ENCODE results near the gene ASCL5.

The ASCL5 gene

DNA sequence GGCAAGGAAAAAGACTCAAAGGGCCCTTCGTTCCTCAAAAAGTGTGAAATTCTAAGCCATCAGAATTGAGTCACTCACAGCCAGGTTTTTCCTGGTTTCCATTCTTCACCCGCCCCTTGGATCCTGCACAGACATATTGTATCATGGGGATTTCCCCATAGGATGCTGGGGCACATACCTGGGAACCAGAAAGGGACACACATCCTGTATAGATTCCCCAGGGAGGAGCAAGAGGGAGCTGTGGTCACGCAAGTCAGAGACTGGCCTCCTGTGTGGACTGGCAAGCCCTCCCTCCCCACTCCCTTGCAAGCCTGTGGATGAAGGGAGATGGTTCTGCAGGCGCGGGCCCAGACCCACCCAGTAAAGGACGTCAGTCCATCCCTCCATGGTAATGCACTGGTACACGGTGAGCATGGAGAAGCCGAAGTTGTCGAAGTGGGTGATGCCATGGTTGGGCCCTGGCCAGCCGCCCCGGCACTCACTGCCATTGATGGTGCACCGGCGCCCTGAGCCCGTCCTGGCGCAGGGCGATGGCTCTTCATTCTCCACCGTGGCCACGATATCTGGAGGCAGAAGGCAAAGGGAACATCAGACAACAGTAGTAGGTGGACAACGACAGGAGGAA lies 38.0 kb downstream of the ASCL5 start:
- in situ Hi-C loops (cut with MboI; ENCODE audit: low sequenced_read_pairs), result no loop called here

DNA sequence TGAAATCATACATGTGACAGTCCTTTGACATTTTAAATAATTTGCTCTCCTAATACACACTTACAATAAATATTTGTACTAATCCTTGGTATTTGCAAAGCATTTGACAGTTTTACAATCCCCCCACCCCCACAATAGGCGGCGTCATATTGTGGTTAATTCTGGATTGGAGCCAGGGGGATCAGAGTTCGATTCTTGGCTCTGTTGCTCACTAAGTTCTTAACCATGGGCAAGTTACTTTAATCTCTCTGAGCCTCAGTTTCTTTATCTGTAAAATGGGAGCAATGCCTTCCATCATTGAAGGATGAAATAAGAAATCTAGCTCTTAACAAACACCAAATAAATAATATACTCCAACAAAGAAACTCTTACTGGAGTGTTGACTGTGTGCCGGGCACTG lies 38.6 kb downstream of the ASCL5 start:
- in situ Hi-C loops (cut with MboI; ENCODE audit: low sequenced_read_pairs), result no loop called here

DNA sequence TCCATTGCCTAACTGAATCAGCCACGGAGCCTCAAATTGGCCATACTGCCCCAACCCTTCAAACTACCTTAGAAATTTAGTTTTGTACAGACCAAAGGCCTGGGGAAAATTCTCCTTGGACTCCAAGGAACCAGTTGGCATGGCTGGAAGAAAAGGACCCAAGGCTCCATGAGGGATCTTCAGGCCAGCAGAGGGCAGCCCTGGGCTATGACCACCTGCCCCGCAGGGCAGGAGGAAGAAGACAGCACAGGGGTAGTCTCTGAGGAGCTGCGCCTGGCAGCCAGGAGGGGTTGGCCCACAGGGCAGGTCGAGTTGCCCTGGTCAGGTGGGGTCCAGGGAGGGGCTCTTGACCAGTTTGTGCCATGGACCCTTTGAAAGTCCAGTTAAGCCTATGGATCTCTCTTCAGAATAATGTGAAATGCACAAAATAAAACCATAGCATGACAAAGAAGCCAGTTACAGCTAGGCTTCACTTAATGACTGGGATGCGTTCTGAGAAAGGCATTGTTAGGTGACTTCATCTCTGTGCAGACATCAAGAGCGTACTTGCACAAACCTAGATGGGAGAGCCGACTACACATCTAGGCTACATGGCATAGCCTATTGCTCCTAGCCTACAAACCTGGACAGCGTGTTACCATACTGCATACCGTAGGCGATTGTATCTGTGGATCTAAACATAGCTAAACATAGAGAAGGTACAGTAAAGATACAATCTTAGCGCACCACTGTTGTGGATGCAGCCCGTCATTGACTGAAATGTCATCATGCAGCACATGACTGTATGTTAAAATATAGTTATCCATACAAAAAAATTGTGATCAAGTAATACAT lies 40.9 kb downstream of the ASCL5 start:
- in situ Hi-C loops (cut with MboI; ENCODE audit: low sequenced_read_pairs), result no loop called here

DNA sequence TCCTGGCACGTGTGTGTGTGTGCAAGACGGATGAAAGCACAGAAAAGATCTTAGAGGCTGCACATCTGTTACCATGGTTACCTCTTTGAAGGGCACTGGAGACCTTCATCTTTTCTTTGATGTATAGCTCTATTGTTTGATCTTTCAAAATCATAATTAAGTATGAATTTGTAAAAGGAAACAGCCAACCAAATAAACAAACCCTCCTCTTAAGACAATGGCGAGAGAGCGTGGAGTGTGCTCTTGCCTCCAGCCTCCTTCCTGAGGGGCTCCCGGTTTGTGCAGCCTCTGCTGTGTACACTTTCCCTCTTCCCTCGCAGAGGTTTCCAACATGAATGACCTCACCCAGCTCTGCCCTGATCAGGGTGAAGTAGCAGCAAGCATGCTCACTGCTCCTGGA lies 42.7 kb downstream of the ASCL5 start:
- in situ Hi-C loops (cut with MboI; ENCODE audit: low sequenced_read_pairs), result no loop called here

DNA sequence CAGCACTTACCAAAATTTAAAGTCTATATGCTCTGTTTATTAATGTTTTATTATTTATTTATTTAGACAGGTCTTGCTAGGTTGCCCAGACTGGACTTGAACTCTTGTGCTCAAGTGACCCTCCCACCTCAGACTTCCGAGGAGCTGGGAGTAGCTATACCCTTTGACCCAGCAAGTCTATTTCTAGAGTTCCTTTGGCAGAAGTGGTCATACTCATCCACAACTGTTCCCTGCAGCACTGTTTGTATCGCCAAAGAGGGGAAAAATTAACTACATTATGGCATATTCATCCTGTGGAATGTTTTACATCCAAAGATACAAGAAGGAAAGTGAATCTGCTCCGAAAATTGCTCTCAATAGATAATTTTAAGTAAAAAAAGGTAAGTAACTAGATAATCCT lies 43.2 kb downstream of the ASCL5 start:
- in situ Hi-C loops (cut with MboI; ENCODE audit: low sequenced_read_pairs), result no loop called here

DNA sequence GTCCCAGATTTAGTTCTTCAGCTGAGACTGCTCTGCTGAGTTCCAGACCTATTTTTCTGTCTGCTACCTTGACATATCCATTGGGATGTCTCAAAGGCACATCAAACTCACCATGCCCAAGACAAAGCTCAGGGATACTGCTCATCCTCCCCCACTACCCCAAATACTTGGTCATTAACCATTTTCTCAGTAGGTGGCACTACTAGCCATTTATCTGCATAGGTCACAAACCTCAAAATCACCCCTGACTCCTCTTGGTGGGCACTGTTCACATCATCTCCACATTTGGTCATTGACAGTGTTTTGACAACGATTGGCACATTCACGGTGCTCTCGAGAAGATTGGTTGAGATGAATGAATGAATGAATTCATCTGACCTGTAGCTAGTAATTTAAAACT lies 46.8 kb downstream of the ASCL5 start:
- in situ Hi-C loops (cut with MboI; ENCODE audit: low sequenced_read_pairs), result no loop called here

DNA sequence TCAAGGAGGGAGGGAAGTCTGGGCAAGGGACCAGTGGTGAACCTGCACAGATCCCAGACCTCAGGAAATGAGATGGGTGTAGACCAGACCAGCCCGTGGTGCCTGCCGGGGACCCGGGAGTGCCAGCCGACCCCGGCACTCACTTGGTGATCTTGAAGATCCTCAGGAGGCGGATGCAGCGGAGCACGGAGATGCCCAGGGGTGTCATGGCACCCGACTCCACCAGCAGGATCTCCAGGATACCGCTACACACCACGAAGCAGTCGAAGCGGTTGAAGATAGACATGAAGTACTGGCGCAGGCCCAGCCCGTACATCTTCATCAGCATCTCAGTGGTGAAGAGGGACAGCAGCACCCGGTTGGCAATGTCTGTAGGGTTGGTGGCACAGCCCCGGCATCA lies 49.2 kb downstream of the ASCL5 start:
- in situ Hi-C loops (cut with MboI; ENCODE audit: low sequenced_read_pairs), result no loop called here

DNA sequence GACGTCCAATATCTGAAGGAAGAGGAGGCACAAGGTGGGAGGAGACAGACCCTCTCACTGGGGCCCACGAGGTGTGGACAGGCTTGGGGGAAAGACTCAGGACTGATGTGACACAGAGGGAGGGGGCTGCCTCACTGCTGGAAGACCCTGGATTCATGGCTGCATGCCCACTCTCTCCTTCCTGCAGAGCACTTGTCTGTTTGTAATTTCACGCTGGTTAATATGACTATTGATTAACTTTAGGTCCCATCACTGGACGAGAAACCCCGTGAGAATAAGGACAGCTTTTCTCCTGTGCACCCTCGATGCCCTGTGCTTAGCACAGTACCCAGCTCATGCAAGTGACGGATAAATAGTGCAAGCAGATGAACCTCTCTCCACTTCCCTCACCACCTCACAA lies 49.9 kb downstream of the ASCL5 start:
- in situ Hi-C loops (cut with MboI; ENCODE audit: low sequenced_read_pairs), result no loop called here

DNA sequence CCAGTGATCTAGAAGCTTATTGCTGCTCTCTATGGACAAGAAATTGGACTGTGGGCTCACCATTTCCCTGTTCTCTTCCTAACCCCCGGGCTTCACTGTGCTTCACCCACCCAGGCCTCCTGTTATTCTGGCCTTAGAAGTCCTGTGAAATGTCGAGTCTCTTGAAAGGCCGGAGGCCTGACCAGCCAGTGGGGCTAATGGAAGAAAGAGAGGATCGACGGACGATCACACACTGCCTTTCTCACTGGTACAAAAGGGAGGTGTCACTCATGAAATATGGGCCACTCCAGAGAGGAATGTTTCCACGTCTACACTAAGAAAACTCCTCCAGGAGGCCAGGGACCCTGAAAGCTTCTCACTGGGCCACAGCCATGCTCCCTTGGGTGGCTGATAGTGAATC lies 50.9 kb downstream of the ASCL5 start:
- in situ Hi-C loops (cut with MboI; ENCODE audit: low sequenced_read_pairs), result no loop called here

DNA sequence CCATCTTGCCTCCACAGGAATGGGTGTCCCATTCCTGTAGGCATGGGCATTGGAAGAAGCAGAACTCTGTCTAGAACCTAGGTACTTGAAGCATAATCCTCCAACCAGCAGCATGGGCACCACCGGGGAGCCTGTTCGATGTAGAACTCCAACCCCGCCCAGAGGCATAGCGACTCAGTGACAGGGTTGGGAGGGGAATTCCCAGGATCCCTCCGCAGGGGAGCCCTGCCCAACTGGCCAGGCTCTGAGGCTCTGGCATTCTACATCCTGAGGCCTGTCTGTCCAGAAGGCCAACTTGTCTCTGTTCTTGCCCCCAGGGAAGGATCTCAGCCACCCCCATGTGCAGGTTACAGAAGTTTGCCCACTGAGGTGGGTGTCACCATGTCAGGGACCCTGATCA lies 53.0 kb downstream of the ASCL5 start:
- in situ Hi-C loops (cut with MboI; ENCODE audit: low sequenced_read_pairs), result no loop called here

DNA sequence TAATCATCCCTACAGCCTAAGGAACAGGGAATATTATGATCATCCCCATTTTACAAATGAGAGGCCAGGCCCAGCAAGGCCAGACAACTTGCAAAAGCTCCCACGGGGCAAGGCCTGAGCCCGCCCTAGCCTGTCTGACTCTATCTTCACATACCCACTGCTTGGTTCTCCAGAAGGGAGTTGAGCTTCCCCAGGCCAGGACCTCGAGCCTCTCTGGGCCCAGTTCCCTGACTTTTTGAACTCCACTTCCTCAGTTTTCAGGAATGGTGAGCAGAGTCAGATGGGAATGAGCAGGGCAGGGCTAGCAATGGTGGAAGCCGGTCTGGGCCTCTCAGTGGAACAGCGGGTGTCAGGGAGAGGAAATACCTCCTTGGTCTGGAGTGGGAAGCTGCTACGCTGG lies 54.1 kb downstream of the ASCL5 start:
- in situ Hi-C loops (cut with MboI; ENCODE audit: low sequenced_read_pairs), result no loop called here

DNA sequence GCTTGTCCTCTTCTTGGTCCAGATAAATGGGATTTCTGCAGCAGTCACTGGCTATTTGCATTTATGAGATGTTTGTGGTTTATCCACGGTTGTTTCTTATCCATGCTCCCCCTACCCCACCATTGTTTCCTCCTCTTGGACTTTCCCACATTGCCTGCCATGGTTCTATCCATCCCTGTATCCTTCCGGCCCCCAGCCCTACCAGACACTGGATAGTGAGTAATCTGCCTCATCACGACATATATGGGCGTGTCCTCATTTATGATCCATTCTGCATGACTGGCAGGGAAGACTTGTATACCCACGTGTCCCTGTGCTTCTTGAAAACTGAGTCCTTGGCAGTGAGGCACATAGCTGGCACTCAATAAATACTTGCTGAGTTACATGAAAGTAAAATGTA lies 54.8 kb downstream of the ASCL5 start:
- in situ Hi-C loops (cut with MboI; ENCODE audit: low sequenced_read_pairs), result no loop called here

DNA sequence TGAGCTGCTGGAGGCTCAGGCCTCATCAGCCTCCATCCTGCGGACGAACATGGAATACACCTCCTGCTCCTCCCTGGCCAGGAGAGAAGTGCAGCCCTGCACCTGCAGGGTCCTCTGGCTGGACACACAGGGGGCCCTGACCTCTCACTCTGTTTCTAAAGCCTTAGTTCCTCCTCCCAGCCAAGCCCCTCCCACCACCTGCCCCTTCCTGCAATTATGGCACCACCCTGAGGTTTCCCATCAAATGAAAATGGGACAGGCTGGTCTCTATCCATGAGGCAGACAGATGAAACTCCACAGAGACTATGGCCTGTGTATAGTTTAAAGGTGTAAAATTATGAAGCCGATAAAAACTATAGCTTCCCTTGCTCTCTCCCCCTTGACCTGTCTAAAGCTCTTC lies 57.3 kb downstream of the ASCL5 start:
- in situ Hi-C loops (cut with MboI; ENCODE audit: low sequenced_read_pairs), result no loop called here

DNA sequence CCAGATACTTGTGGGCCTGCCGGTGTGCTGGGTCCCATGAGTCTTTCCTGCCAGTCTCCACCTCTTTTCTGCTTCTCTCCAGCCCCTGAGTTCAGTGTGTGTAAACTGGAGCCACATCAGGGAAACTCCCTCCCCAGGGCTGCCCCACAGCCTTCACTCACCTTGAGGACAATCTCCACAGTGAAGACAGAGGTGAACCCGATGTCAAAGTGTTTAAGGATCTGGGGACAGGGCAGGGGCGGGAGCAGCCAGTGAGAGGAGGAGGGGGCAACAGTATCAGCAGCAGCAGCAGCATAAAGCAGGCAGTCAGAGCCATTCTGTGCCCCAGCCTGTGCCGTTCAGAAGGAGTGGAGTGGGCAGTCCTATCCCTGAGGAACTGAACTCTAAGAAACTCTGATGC lies 58.0 kb downstream of the ASCL5 start:
- in situ Hi-C loops (cut with MboI; ENCODE audit: low sequenced_read_pairs), result no loop called here

DNA sequence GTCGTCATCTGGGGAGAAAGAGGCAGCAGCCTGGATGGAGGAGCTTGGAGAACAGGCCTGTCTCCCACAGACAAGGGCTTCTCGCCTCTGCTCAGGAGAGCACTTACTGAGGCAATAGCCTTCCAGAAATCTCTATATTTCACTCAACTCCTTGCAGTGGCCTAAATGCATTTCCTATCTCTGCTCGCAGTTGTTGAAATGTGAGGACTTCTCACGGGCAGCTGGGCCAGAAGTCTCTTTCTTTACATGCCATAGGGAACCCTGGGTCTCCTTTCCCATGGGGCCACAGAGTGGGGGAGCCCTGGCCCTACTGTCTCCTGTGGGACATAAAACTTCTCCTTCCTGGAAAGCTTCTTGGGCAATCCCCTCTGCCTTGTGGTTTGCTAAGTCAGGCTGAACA lies 60.0 kb downstream of the ASCL5 start:
- in situ Hi-C loops (cut with MboI; ENCODE audit: low sequenced_read_pairs), result no loop called here

DNA sequence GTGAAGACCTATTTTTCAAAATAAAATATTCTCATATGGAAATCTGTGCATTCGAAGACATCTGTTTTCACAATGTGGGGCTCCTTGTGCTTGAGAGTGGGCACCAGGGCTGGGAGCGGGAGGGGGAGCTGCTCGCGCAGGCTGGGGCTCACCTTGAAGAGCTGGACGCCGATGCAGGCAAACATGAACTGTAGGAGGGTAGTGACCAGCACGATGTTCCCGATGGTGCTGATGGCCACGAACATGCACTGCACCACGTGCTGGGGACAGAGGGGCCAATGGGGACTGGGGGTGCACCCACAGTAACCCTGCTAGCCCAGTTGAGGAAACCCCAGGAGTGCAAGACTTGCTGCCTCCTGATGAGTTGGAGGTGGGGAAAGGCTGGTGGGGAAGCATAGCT lies 61.3 kb downstream of the ASCL5 start:
- in situ Hi-C loops (cut with MboI; ENCODE audit: low sequenced_read_pairs), result no loop called here

DNA sequence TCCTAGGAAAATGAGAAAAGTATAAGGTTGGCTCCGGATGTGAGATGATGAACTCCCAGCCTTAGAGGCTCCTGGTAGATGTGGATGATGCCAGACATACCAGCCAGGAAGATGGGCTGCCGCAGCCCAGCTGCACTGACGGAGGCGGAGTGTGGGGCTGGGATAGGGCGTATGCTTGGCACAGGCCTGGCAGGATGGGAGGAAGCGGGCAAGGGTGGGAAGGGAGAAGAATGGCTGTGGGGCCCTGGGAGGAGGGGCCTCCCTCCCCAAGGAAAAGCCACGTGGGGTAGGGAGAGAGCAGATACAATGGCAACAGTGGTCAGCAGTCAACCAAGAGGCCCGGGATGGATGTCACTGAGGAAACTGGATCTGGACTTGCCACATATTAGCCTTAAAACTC lies 62.2 kb downstream of the ASCL5 start:
- in situ Hi-C loops (cut with MboI; ENCODE audit: low sequenced_read_pairs), result no loop called here

All from HL-60/S4 treated with retinoic acid at 250 ng/mL for 4 days and 3 days (cell line).